ENCODE measurements around the gene ACACA.

- TF ChIP-seq GATA3 (IDR thresholded peaks at IDR 0.05; ENCODE audit: low read depth, low read length) (no peak), GATA2 (IDR thresholded peaks at IDR 0.05; ENCODE audit: low read depth, low read length) (no peak)
These were observed 14.5 kb downstream of the ACACA start for GRCh38 chr17:37392024-37392590.

Measured in SH-SY5Y (cell line).